ENCODE measurements around the gene PRKG1. TPM values are rescaled to one million over a fixed set of nuclear protein-coding genes. Genes with fewer than 3 reads are reported as not detected.

PRKG1 gene
- total and polyA plus RNA-seq, 4 donors = 0.46 to 5.1 (median 1.5) TPM

DNA sequence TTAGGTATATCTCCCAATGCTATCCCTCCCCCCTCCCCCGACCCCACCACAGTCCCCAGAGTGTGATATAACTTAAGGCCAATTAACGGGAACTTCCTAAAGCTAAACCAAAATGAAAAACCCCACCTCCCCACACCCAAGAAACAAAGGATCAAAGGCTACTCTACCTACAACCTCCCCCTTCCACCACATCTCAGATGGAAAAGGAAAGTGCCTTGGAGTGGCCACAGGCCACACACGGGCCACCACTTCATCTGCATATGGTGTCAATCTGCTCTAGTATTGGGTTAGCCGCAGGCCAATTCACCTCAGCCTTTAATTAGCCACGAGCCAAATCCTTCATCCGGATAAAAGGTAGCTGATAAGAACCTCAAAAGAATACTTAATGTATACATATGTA lies 605.6 kb downstream of the PRKG1 start:
- TF ChIP-seq ZBTB33 (IDR thresholded peaks at IDR 0.05) (no peak), EGR1 (IDR thresholded peaks at IDR 0.05; ENCODE audit: low read depth in 2 of 2) (no peak), FOXA1 (IDR thresholded peaks at IDR 0.05) (no peak), NR2F2 (IDR thresholded peaks at IDR 0.05) (no peak), HNF4A (conservative IDR thresholded peaks at IDR 0.05) (no peak), HNF4G (IDR thresholded peaks at IDR 0.05) (no peak), MAX (IDR thresholded peaks at IDR 0.05) (no peak), FOXA2 (IDR thresholded peaks at IDR 0.05) (no peak), JUND (IDR thresholded peaks at IDR 0.05) (no peak), RAD21 (IDR thresholded peaks at IDR 0.05) (no peak), RXRA (IDR thresholded peaks at IDR 0.05) (no peak), SP1 (IDR thresholded peaks at IDR 0.05) (no peak), TAF1 (conservative IDR thresholded peaks at IDR 0.05) (no peak), YY1 (IDR thresholded peaks at IDR 0.05) (no peak), GABPA (IDR thresholded peaks at IDR 0.05 in 1 of 2, conservative IDR thresholded peaks at IDR 0.05 in 1 of 2) (no peak), REST (IDR thresholded peaks at IDR 0.05) (no peak)
- TF ChIP-seq, protein P1, sequence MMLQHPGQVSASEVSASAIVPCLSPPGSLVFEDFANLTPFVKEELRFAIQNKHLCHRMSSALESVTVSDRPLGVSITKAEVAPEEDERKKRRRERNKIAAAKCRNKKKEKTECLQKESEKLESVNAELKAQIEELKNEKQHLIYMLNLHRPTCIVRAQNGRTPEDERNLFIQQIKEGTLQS (IDR thresholded peaks at IDR 0.05) = no peak
- TF ChIP-seq, protein P2, sequence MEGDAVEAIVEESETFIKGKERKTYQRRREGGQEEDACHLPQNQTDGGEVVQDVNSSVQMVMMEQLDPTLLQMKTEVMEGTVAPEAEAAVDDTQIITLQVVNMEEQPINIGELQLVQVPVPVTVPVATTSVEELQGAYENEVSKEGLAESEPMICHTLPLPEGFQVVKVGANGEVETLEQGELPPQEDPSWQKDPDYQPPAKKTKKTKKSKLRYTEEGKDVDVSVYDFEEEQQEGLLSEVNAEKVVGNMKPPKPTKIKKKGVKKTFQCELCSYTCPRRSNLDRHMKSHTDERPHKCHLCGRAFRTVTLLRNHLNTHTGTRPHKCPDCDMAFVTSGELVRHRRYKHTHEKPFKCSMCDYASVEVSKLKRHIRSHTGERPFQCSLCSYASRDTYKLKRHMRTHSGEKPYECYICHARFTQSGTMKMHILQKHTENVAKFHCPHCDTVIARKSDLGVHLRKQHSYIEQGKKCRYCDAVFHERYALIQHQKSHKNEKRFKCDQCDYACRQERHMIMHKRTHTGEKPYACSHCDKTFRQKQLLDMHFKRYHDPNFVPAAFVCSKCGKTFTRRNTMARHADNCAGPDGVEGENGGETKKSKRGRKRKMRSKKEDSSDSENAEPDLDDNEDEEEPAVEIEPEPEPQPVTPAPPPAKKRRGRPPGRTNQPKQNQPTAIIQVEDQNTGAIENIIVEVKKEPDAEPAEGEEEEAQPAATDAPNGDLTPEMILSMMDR (IDR thresholded peaks at IDR 0.05; ENCODE audit: low read depth, low read length, missing input control) = no peak

More for the DNA sequence above, 605.6 kb downstream of the PRKG1 start:
- Histone ChIP-seq H3K4me3 (ENCODE audit: low read depth in 1 of 3, low read length in 3 of 3) (no peak overlapping the region), H3K36me3 (ENCODE audit: control insufficient read depth in 4 of 4, insufficient read depth in 3 of 4, low read depth in 1 of 4, low read length in 3 of 4) (no peaks in the 10 kb centered on the region), H3K27ac (ENCODE audit: low read depth in 1 of 2, low read length in 2 of 2) (no peak overlapping the region), H3K9me3 (ENCODE audit: control insufficient read depth in 4 of 4, low read length in 3 of 4) (no peaks in the 10 kb centered on the region), H3K4me1 (ENCODE audit: control insufficient read depth in 4 of 4, insufficient read depth in 4 of 4, low read length in 3 of 4) (no peaks in the 10 kb centered on the region), H3K9ac (ENCODE audit: low read depth in 1 of 2, low read length in 2 of 2) (no peak overlapping the region), H3K27me3 (ENCODE audit: control insufficient read depth in 4 of 4, insufficient read depth in 4 of 4, low read length in 3 of 4) (peaks cover 0 to 2% (median 0%) of the 10 kb centered on the region in 4 donors)
- 61% methylated on average over 6 of the region's 6 CpGs for WGBS
- no peak for DNase-seq (ENCODE audit: low spot score)
